GM19035 (cell line): ENCODE data around the gene CASS4.
"Not testable (repeated sequence)": the region's sequence is repeated elsewhere in the genome, so short reads cannot be mapped to it uniquely, and the experiment has no call there.

Source experiments
- ATAC-seq: cut with Tn5 transposase; IDR thresholded peaks from one replicate; pipeline ENCODE4 v1.9.1; 2021; ENCODE audit not compliant: unreplicated experiment

Gene CASS4

DNA sequence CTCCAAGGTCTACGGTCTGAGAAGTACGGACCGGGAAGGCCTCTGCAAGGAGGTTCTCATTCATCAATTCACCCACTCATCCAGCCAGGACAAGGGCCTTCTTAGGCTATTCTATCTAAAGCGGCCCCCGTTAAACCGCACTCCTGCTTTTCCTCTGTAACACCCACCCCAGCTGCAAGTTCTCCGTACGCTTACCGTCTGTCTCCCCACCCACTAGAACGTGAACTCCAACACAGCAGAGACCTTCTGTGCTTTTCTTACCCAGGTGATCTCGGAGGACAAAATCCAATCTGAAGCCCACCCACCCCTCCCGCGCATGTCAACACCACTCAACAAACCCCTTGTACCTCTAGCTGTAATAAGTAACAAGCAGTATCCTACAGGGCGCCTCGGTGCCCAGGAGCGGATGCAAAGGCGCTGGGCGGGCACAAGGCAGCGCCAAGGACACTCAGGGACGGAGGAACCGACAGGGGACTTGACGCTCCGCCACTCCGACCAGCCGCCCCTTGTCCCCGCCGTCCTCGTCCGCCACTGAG is 20.4 kb upstream of the CASS4 start:
- peak; percentile 42 for ATAC-seq

DNA sequence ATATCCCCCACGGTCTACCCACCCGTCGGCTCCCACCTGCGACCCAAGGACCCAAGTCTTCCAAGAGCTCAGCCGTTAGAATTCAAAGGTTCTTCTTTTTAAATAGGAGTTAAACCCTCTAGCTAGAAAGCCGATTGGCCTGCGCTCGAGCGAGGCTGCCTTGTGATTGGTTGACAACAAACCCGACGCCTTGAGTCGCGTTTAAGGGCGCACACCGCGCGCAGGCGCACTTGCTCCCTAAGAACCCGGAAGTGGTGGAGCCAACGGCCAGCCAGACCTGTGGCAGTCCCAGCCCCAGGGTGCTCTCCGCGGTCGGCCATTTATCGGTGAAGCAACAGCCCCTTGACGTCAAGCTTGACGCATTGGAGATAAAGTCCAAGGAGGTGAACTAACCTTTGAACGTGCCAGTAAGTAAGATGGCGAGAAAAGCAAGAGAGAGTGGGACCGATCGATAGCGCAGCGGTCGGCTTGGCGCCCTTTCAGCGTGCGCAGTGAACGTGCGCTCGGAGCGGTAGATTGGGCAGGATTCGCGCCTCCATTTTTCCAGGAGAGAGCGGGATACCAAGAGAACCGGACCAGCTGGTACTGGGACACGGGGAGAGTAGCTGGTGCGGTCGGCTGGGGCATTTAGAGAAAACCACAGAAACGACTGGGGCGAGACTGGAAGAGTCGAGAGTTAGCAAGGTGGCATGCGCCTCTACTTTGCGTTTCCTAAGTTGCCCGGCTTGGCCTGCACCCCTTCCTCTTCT is 19.8 kb upstream of the CASS4 start, which contains the start of the genes AURKA and CSTF1:
TSS of gene AURKA (minus strand) at position 84 of the 749 bp plus-strand sequence. CDS start 4,018 bp downstream, outside the sequence.
TSS of gene CSTF1 (plus strand) at position 514 of the 749 bp plus-strand sequence. CDS start 2,908 bp downstream, outside the sequence.
- ATAC-seq: peak; percentile 92

DNA sequence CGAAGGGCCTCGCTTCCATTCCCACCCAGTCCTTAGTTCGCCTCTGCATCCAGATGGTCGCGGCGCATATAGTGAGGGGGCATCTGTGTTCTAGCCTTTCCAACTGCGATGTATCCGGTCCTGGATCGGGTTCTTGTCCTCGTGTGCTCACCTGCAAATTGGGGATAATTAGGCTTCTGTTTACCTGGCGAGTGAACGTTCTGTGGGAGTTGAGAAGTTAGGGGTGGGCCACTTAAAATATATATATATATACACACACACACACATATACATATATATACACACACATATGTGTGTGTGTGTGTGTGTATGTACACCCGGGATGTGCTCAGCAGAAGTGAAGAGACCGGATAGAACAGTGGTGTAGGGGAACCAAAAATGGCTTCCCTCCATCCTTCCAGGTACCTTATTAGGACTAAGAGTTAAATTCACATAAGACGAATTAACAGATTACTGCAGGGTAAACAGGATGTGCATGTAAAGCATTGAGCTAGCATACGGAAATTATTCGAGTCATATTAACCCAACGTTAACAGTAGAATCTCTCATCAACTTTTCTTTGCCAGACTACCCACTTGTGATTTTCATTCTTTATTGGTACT is 19.1 kb upstream of the CASS4 start:
- peak; percentile 1 for ATAC-seq

DNA sequence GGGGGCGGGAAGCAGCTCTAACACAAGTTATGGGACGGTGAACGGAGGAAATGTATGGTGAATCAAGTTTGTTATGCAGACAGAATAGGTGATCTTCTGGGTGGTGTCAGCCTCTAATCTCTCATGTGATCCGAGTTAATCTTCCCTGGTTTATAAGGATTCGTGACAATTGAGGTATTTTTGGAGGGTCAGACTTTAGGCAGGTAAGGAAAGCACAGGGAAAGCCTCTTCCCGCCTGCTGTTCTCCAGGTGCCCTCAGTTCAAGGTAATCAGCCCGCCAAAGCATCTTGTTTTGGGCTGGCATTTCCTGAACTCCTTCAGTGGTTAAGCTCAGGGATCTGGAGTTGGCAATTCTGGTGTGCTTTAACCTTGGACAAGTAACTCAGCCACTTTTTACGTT is 18.4 kb upstream of the CASS4 start:
- no peak for ATAC-seq

DNA sequence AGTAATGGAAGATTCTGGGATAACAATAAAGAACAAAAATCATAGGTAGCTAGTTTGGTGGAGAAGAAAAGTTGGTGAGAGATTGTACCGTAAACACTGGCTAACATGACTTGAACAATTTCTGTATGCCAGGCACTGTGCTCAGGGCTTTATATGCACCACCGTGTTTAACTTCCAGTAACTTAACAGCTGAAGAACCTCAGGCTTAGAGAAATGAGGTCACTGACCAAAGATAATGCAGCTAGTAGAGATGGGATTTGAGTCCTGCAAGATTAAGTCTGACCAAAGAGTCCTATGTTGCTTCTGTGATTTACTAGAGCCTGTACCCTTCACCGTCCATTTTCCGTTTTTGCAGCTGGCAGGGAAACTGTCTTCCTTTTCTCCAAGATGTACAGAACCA is 16.9 kb upstream of the CASS4 start:
- no peak for ATAC-seq

DNA sequence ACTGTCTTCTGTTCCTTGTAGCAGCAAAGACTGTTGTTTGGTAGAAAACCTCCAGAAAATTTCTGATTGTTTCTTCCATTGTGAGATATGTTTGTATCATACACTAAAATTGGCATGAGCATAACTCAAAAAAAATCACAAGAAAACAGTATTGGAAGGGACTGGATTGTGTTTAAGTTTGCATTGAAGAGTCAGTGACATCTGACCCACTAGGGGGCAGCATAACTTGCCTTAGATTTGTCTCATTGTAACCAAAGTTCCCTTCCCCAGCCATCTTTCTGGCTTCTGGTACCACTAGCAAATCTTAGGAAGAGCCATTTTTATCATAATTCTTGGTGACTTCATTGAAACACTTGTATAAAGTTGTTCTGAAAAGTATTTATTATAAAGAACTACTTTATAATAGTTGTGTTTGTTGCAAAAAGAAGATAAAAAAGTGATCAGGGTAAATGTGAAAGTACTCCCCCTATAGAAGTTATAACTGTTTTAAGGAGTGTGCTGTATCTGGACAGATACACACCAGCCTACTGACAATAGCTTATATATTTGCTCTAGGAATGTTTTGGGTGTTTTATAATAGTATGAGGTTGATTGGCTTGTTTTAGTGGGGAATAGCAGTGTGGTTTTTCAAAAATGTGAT is 11.9 kb upstream of the CASS4 start:
- ATAC-seq: no peak

DNA sequence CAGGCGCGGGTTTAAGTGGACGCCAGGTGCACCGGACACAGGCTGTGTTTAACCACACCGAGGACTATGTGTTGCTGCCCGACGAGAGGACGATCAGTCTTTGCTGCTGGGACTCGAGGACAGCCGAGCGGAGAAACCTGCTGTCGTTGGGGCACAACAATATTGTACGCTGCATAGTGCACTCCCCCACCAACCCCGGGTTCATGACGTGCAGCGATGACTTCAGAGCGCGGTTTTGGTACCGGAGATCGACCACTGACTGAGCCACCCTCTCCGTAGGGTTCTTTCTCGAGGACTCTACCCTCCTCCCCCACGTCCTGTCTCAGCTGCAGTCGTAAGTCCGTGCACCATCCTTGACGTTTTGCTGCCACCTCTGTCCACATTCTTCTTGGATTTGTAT is 8.6 kb upstream of the CASS4 start:
- no peak for ATAC-seq

DNA sequence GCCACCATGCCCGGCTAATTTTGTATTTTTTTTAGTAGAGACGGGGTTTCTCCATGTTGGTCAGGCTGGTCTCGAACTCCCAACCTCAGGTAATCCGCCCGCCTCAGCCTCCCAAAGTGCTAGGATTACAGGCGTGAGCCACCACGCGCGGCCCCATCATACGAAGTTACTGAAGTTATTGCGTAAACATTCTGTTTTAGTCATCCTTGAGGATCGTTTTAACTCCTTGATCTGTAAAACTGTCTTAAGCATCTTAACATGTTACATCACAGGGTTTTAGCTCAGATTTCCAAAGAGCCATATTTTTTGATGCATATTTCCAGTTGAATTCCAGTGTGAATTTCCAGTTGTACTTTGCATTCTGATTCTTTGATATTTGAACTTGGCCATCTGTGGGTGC is 6.7 kb upstream of the CASS4 start:
- ATAC-seq: not testable (repeated sequence)

DNA sequence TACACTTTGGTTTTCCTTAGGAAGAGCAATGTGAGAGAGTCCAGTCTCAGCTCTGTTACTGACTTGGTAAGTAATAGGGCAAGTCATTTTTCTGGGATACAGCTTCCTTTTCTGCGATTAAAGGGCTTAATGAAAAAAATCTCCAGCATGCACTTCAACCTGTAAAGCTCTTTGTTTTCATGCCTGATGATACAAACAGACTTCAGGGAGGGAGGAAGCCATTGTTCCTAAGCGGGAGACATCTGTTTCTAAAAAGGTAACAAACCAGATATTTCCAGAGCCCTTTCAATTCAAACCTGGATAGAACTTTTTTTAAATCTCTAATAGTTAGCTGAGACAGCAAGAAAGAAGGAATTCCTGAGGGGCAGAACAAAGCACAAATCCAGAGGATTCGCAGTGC is 5.2 kb upstream of the CASS4 start:
- ATAC-seq: no peak

DNA sequence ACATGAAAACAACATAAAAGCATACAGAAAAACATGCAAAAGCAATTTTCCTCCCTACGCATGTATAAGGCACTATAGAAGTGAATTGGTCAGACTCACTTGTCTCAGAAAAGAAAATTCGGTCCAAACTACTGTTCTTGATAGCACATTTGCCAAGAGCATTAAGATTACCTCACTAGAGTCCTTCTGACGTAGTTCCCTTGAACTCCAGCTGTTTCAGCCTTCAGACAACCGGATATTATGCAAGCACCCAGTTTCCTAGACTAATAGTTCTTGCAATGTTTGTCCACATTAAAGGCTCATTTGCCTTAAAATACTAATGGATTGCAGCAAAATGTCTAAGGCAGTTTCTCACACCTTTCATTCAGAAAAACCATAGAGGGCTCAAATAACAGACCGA is 2.5 kb upstream of the CASS4 start:
- ATAC-seq: no peak

DNA sequence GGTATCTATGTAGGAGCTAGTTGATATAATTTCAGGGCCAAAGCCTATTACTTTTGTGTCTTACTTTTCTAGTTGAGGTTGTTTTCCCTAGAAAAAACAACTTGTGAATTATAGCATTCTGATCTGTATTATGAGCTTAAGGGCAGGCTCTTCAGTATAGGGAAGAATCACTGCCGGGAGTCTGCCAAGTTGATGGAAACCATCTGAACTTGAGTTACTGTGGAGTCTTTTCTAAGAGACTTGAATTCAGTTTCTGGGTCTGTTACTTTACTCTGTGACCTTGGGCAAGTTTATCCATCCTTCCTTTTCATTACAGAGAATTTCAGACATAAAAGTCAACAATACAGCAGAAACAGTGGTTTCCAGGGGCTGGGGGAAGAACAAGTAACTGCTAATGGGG is 2.1 kb upstream of the CASS4 start:
- no peak for ATAC-seq

DNA sequence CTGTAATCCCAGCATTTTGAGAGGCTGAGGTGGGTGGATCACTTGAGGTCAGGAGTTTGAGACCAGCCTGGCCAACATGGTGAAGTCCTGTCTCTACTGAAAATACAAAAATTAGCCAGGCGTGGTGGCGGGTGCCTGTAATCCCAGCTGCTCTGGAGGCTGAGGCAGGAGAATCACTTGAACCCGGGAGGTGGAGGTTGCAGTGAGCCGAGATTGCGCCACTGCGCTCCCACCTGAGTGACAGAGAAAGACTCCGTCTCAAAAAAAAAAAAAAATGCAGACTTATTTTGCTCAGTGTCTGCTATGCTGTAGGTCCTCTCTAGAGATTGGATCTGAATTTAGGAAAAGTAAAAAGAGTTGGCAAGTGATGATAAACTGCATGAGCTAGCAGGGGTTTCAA is 773 bp upstream of the CASS4 start:
- ATAC-seq: not testable (repeated sequence)

DNA sequence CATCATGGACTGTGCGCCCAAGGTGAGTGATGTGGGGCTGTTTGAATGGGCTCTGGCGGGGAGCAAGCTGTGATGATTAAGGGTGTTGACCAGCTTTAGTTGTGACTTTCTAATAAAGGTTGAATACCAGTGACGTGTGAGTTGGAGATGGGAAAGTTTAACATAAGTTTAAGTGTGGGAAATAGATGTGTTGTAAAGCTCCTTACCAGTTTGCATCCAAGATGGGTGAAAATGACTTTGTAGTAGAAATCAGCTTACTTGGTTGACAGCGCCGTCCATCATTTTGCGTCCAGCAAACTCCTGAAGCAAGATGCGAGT is 372 bp downstream of the CASS4 start:
- ATAC-seq: no peak

DNA sequence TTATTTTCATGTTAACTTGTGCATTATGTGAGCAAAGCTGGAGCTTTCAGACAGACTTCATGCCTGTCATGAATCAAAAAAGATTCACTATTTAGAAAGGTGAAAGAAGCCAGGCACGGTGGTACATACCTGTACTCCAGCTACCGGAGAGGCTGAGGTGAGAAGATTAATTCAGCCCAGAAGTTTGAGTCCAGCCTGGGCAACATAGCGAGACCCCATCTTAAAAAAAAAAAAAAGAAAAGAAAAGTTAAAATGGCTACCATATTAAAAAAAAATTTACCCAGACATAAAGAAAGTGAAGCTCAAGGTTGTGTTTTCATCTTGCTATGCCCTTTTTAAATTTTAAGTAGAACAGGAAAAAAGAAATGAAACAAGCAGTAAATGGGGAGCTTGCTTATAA is 889 bp downstream of the CASS4 start:
- ATAC-seq: no peak

DNA sequence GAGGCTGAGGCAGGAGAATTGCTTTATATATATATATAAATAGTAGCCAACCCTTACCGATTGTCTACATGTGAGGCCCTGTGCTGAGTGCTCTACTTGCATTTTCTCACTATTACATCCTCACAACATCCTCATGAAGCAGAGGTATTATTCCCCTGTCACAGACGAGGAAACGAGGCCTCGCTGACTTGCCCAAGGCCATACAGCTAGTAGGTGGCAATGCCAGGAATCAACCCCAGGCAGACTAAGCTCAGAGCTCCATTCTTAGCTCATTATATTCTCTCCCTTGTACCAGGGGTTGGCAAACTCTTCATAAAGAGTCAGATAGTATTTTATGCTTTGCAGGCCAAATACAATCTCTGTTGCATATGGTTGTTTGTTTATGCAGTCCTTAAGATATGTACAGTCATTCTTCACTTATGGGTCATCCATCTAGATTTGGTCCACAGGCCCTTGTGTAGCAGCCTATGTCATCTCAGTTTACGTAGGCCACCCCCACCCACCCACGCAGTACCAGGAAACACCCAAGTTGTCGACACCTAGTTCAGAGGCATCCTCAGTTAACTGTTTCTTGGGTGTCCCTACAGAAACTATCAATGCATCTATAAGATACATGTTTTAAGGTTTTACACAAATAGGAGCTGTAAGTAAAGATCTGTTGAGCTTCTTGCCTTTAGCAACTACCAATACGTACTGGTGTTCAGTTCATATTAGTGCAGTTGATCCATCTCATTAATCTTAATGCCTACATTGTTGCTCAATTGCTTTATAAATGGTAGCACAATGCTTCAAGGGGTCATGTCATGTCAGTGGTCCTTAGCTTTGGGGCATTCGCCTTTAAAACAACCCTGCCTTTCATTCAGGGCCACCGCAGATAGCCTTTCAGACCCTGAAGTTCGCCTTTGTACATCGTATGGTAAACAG is 3.0 kb downstream of the CASS4 start:
- no peak for ATAC-seq

DNA sequence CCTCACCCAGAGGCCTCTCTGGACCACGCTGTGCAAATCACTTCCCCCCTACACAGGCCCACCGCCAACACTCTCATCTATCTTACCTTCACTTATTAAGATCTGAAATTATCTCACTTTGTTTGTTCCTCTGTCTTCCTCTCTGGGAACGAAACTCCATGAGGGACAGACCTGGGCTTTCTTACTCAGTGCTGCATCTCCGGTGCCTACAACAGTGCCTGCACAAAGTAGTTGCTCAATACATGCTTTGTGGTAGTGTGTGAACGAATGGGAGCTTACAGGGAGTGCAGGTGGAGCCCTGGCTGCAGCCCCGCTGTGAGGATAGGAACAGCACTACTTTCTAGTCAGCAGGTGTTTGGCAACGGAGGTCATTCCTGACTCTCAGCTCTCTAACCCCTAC is 5.3 kb downstream of the CASS4 start:
- ATAC-seq: no peak

DNA sequence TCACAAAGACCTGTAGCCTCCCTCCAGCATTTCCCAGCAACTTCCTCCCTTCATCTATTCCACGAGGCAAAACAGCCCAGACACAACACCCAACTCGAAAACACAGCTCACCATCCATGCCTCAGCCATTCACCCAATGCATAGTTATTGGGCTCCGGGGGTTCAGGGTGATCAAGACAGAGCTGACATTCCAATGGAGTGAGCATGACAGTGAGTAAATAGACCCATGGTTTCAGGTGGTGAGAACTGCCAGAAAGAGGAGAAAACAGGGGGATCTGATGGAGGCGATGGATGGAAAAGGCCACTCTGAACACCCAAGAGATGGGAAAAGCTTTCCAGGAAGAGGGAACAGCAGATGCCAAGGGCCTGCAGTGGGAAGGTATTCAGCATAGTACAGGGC is 5.9 kb downstream of the CASS4 start:
- no peak for ATAC-seq

DNA sequence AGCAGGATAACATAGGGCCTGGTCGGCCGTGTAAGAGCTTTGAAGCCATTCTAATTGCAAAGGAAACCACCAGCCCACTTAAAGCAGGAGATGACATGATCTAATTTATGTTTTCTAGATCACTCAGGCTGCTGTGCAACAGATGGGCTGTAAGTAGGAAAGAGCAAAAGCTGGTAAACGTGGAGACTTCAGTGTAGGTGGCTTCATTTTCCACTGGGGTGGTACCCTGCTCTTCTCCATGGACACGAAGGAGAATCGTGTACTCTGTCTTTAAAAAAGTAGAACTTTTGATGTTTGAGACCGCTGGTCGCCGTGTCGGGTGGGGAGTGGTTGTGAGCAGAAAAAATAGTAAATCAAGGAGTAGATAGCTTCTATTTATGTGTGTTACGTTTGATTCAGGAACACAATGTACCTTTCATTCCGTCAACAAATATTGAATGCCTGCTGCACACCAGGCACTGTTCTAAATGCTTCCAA is 6.4 kb downstream of the CASS4 start:
- ATAC-seq: no peak

DNA sequence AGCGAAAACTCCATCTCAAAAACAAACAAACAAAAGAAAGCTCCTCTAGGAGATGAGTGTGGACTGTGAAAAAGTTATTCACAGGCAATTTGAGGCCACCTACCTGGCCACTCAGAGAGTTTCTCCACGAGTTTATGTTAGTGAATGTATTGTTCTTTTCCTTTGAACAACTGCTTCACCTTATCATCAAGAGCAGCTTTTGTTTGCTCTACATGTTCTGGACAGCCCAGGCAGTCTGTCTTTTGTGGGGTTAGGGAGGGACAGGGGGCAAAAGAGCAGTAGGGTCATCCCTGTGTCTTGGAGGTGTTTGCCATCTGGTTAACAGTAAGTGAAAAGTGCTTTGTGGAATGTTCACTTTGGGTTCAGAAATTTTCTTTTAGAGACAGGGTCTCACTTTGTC is 8.0 kb downstream of the CASS4 start:
- no peak for ATAC-seq

DNA sequence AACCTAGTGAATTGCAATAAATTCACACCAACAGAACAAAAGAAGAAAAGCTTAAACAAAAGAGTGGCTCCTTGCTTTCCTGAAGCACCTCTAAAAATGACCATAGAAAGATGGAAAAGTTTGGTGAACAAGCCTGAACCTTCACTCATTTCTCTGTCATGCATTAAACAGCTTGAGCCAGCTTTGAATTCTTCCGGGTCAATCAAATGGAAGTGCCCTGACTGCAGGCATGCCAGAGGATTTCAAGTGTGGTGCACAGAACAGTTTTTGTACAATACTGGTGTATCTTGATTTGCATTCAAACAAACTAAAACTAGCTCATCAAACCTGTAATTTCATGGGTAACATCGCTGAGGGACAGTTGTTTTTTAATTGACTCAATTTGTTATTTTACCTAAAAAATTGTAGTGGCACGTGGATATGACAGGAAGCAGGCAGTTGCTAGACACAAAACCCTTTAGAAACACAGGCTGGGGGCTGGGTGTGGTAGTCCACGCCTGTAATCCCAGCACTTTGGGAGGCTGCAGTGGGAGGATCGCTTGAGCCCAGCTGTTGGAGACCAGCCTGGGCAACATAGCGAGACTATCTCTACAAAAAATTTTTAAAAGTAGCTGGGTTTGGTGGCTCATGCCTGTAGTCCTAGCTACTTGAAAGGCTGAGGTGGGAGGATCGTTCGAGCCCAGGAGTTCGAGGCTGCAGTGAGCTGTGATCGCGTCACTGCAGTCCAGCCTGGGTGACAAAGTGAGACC is 9.1 kb downstream of the CASS4 start:
- no peak for ATAC-seq
